IPS-NIHi11 (cell line): ENCODE results near the gene FAHD1.
"Not testable (repeated sequence)": the region's sequence is repeated elsewhere in the genome, so short reads cannot be mapped to it uniquely, and the experiment has no call there.

ENCODE experiments used
- DNase-seq: peaks from one replicate; pipeline ENCODE4 v3.0.0; 2012; ENCODE audit warnings: mixed read lengths, low spot score

FAHD1 gene

DNA sequence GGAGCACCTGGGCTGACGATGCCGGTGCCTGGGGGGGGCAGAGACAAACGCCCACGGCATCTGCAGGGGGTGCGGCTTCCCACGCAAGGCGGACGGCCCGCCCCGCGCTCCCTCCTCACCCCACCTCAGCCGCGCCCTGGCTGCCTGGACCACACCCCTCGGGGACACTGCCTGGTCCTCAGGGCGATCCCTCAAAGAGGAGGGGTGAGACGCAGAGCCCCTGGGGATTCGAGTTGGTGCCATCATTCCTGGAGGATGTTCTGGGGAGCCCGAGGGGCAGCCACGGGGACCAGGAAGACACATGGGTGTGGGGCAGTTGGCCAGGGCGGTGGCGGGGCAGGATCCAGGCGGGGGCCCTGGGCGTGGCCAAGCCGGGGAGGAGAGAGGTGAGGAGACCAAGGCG lies 37.4 kb upstream of the FAHD1 start:
- DNase-seq = no peak

DNA sequence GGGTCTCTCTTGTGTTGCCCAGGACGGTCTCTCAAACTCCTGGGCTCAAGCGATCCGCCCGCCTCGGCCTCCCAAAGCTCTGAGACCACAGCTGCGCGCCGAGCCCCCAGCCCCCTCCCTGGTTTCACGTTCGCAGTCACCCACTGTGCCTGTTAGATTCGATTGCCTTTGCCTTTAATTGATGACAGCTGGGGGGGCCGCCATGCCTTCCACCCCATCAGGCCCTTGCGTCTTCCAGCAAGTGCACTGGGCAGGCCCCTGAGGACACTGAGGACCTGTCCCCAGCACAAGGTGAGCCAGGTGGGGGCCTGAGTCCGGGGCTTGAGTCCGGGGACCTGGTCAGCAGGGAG lies 36.8 kb upstream of the FAHD1 start:
- DNase-seq = no peak

DNA sequence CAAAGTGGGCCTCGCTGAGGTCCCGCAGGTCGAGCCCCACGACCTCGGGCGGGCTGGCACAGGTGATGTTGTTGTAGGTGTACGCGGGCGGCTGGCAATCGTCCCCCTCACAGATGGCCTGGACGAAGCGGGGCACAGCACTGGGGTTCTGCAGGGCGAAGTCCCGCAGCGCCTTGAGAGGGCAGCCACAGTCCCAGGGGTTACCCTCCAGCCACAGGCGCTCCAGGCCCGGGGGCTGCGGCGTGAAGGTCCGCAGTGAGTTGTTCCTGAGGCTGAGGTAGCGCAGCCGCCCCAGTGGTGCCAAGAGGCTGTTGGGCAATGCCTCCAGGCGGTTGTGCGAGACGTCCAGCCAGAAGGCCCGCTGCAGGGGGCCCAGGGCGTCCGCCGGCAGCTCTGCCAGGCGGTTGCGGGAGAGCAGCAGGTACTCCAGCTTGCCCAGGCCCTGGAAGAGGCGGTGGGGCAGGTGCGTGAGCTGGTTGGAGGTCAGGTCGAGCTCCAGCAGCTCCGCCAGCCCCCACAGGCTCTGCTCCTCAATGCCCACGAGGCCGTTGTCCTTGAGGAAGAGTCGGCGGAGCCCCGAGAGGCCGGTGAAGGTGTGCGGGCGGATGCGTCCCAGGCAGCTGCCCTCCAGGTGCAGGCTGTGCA lies 36.3 kb upstream of the FAHD1 start:
- no peak for DNase-seq

DNA sequence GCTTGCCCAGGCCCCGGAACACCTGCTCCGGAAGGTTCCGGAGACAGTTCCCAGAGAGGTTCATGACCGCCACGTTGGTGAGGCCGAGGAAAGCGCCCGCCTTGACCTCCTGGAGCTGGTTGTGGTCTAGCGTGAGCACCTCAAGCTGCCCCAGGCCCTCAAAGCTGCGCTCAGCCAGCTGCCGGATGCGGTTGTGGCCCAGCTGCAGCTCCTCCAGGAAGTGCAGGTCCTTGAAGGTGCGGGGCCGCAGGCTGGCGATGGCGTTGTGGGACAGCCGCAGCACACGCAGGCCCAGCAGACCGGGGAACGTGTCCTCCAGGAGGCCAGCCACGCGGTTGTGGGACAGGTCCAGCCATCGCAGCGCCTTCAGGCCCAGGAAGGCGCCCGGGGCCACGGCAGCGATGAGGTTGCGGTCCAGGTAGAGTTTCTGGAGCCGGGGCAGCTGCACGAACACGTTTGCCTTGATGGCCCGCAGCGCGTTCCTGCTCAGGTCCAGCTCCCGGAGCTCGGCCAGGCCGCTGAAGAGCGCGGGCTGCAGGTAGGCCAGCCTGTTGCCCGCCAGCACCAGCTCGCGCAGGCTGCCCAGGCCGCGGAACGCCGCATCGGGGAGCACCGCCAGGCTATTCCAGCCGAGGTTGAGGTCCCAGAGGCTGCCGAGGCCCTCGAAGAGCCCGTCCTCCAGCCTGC lies 35.6 kb upstream of the FAHD1 start:
- DNase-seq = no peak

DNA sequence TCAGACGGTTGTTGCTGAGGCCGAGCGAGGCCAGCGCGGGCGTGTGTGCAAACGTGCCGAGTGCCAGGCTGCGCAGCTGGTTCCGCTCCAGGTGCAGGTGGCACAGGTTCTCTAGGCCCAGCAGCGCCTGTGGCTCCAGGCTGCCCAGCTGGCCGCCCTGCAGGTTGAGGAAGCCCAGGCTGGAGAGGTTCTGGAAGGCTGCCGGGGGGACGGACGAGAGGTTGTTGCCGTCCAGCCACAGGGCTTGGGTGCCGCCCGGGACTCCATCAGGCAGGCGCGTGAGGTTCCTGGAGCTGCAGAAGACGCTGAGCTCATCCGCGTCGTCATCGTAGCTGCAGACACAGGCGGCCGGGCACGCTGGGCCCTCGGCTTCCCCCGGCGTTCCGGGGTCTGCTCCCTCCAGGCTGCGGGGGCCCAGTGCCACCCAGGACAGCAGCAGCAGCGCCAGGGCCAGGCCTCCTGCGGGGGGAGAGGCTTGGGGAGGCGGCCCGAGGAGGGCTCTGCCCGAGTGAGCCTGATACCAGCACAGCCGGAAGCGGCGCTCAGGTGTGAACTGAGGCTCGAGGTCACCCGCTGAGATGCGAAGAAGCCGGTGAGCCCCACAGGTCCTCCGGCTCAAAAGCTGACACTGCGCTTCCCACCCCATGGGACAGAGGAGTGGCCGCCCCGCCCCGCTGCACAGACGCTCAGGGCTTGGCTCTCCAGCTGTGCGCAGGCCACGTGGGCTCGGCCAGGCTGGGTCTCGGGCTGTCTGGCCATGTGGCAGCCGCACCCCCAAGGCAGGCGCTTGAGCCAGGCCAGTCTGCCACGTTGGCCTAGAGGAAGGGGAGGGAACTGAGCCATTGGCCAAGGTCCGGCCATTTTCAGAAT lies 34.8 kb upstream of the FAHD1 start:
- no peak for DNase-seq

DNA sequence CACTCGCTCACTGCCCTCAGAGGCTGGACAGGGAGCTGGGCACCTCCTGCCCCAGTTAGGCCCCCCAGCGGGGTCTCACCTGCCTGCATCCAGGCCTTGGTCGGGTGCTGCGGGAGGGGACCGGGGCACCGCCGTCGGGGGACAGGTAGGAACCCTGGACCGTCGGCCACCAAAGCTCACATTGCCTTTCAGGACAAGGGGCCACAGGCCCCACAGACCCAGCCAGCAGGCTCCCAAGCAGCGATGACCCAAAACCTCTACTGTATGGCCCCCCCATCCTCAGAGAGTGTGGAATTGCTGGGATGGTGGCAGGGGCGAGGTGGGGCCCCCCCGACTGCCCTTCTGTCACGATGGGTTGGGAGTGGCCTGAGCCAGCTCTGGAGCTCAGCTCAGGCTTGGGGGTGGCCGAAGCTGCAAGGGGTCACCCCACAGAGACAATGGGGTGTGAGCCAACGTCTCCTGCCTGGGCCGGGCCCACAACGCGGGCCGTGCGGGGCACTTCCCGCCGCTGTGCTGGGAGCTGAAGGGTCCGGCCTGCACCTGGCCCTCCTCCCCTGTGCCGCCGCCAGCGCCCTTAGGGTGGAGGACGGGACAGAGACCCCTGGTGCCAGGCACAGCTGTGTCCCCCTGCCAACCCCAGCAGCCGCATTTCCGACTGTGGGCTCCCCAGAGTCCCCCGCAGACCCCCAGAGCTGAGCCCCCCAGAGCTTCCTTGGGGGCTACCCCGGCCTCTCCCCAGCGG lies 34.0 kb upstream of the FAHD1 start:
- no peak for DNase-seq

DNA sequence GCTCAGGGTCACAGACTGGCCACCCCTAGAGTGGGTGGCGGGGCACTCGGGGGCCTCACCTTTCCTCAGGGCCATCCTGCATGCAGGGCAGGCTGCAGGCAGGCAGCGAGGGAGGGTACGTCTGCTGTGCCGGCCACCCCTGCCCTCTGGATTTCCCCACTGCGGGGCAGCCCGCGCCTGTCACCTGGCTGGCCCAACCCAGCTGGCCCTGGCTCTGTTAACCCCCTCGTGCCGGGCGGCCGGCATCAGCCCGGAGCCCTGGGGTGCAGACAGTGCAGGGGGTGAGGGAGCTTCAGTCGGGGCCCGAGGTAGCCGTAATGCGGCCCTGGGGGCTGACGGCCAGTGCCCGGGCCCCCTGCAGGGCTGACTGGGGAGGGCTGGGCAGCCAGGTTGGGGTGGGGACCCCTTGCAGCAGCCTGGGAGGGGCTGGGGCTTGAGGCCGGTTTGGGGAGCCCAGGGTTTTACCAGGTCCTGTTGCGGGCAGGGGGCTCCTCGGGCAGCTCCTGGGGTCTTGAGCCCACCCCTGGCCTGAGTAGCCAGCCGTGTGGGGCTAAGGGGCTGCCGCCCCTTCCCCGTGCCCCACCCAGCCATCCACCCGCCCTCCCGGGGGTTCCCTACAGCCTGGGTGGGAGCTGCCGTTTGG lies 33.3 kb upstream of the FAHD1 start, which contains the start of gene IGFALS:
Gene IGFALS, minus strand, starts transcription at position 128 of the 643 bp plus-strand sequence. Its CDS starts 53 bp downstream, at position 75.
- DNase-seq = no peak

DNA sequence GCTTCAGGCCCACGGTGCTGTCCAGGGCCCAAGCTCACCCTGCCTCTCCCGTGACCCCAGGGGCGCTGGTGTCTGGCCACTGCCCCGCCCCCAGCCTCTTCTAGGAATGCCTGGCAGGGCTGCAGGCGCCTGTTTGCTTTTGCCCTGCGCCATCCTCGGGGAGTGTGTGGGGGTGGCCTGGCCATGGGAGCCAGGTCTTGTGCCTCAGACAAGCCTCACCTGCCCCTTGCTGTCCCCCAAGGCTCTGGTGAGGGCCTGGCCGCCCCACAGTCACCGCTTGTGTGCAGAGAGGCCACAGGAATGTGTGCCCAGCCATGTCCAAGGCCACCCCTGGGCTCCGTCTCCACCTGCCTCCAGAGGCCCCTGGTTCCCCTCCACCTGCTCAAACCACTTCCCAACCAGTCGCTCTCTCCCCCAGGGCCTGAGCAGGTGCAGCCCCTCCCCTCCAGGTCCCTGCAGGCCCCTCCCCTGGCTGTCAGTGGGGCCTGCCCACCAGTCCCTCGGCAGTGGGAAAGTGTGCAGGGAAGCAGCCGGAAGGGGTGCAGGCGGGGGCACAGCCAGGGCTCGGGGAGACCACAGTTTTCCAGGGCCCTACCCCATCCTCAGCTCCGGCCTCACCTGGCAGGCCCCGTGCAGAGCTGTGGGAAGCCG lies 32.7 kb upstream of the FAHD1 start:
- no peak for DNase-seq

DNA sequence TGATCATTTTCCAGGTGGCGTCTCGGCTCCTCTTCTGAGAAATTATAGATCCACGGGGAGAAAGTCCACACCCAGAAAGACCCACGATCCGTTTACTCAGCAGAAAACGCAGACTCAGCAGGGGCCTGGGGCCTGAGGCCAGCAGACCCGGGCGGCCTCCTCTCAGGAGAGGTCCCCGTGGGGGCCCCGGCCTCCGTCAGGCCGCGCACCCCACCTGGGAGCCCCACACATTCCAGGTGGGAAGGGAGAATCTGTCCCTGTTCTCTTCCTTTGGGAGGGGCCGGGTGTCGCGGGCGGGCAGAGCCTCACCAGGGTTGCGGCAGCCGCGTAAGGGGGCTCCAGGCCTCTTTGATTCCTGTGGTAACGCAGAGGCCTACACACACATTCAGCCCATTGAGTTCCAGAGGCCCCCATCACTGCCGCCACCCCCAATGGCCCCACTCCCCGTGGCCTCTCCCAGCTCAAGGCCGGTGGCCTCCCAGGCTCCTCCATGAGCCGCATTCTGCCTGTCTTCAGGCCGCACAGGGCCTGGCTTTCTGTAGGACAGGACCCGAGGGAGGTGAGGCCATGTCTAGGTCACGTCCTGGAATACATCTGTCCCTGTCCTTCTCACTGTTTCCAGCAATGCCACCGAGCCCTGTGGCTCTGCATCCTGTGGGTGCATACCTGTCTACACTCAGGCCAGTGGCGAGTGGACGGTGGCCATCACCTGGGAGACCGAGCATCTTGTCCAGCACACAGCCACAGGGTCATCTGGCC lies 31.9 kb upstream of the FAHD1 start:
- no peak for DNase-seq

DNA sequence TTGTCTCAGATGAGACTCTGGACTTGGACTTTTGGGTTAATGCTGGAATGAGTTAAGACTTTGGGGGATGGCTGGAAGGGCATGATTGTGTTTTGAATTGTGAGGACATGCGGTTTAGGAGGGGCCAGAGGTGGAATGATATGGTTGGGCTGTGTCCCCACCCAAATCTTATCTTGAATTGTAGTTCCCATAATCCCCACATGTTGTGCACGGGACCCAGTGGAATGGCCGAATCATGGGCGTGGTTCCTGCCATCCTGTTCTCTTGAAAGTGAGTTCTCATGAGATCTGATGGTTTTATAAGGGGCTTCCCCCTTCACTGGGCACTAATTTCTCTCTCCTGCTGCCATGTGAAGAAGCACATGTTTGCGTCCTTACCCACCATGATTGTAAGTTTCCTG lies 27.7 kb upstream of the FAHD1 start:
- not testable (repeated sequence) for DNase-seq

DNA sequence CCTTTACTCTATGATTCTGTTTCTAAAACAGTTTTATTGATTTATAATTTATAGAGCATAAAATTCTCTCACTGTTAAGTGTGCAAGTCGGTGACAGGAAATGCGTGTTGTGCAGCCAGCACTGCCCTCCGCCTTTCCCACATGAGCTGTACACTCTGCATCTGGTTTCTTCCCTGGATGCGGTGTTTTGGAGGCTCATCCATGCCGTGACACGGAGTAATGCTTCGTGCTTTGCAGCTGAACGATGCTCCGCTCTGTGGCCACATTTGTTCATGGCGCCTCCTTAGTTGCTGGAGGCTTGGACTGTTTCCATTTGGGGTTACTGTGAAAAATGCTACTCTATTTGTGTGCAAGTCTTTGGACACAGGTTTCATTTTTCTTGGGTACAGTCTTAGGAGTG lies 26.3 kb upstream of the FAHD1 start:
- no peak for DNase-seq

DNA sequence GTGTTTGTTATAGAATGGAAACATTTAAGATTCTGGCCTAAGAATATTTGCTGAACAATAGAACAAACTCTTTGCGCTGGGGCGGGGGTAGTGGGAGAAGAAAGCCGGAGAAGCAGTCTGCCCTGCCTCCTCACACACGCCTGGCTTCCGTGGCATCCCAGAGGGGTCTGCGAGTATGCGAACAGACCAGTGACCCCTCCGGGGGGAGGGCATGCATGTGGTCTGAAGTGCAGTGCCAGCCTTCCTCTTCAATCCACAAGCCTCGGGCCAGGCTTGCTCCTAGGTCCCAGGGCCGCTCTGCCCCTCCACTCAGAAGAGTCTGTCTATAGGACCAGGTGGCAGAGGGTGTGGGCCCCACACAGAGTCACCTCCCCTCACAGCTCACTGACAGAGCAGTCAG lies 19.4 kb upstream of the FAHD1 start:
- DNase-seq = no peak

DNA sequence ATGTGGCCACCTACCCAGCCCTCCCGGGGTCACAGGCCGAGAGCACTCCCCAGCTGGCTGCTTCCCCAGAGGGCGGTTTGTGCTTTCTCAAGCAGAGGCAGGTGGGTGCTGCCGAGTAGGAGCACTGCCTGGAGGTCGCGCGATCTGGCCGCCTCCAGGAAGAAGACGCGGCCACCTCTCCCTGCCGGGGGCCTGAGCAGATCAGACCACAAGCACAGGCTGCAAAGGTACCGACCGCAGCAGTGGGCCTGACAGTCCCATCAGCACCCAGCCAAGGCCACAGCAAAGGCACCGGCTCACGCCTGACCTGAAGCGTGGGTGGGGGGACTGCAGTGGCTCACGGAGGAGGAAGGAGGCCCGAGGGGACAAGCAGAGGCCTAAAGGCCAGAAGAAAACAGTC lies 18.3 kb upstream of the FAHD1 start:
- DNase-seq = no peak

DNA sequence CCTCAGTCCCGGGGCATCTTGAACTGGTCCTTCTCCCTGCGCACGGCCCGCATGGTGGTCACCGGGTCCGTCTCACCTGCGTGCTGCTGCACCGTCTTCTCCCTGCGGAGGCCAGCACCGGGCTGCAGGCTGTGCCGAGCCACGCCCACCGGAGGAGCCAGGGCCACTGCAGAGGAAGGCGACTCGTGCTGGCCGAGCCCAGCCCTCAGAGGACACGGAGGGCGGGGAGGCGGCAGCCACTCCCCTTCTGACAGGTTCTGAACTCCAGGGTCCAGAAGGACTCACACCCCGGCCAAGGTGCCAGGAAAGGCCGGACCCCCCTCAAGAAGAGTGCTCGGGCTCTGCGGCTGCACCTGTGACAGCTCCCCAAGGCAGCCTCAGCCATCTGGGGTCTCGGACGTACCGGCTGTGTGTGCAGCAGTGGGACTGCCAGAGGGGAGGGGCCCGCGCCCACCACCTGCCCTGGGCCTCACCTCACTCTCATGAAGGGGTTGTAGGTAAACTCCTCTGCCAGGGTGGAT lies 17.7 kb upstream of the FAHD1 start:
- DNase-seq = peak; percentile 82

DNA sequence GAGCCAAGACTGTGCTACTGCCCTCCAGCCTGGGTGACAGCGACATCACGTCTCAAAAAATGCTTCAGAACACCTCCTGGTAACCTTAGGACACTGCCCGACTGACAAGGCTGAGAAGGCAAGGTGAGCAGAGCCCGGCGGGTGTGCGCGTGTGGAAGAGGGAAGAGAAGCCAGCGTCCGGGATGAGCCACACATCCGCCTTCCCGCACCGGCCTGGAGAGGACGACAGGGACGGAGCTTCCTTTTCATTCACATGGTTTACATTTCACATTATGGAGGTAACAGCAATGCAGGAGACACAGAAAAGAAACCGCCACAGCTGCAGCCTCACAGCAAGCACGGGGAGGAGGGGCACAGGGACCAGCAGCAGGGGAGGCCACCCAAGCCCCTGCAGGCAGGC lies 16.9 kb upstream of the FAHD1 start:
- no peak for DNase-seq

DNA sequence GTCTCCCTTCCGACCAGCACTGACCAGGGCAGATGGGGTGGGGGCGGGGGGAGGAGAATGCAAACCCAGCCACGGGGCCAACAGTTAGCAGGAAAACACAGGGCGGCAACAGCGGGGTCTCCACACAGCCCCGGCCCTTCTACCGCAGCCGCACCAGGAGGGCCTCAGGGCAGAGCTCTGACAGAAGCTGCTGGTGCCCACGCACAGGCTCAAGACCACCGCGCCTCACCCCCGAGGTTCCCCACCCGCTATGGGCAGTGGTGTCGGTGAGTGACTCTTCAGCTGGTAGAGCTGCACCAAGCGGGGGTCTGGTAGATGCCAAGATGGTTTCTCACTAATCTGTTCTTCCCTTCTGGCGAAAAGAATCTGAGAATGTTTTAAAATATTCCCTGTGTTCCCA lies 16.5 kb upstream of the FAHD1 start:
- no peak for DNase-seq

DNA sequence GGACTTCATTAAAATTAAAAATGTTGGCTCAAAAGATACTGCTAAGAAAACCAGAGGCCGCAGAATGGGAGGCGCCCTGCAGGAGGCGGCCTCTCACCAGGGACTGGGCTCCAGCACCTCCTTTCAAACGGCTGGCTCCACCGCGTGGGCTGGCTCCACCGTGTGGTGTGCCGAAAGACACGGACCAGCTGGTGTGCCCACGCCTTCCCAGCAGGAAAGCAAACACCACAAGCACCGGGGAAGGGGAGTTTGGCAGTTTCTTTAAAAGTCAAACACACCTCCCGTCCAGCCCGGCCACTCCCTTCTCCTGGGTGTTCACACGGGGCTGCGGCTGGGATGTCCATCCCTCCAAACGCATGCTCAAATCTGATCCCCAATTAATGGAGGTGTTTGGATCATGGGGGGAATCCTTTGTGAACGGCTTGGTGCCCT lies 14.3 kb upstream of the FAHD1 start:
- peak; percentile 80 for DNase-seq

DNA sequence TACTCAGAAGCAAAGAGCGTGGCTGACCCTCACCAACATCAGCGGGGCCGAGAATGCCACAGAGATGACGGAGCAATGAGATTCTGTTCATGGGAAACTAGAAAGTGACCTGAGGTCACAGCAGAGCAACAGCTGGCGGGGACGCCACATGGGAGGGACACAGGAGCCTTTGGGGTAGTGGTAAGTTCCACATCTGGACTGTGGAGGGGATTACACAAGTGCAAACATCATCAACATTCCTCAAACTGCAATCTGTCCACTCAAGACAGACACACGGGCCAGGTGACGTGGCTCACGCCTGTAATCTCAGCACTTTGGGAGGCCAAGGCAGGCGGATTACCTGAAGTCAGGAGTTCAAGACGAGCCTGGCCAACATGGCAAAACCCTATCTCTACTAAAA lies 11.5 kb upstream of the FAHD1 start:
- DNase-seq = no peak

DNA sequence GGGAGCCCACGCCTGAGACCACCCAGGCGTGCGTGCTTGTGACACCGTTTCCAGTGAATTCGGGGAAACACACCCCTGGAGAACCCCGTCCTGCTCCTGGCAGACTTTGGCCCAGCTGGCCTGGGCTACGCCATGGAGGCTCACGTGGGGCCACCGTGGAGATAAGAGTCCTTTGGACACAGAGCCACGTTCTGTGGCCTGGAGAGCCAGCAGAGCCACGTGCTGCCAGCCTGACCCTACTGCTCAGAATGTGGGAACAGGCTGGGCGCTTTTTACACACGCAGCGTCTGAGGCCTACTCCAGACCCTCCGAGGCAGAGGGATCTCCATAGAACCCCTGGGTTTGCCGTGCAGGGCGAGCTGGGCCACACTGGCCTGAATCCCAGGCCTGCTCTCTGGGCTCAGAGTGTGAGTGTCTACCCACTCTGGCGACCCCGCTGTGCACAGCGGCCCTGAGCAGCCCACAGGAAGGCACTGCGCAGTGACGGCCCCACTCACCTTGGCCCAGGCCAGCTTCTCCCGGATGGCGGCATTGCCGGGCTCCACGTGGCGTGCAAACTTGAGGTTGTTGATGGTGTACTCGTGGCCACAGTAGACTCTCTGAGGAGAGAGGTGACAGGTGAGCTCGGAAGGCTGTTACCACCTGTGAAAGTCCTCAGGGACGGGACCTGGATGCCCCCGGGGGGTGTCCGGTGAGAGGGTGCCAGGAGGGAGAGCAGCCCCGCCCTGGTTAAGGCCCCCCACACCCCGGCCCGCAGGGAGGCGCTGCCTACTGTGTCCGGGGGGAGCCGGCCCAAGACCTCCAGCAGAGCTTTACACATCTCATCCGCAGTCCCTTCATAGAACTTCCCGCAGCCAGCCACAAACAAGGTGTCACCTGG lies 10.4 kb upstream of the FAHD1 start:
- DNase-seq = no peak
